Bronchial epithelial cell (primary cell): Measurements from ENCODE around the gene CBFB. TPM values are rescaled to one million over a fixed set of nuclear protein-coding genes. Genes with fewer than 3 reads are reported as not detected.

ENCODE experiments used
- DNase-seq: peaks from one replicate; pipeline ENCODE4 v3.0.0-alpha.2; 2010; ENCODE audit warnings: low read depth
- FAIRE-seq: peaks from 2 replicates; lab custom pipeline; 2011; peaks lifted over from hg19 to GRCh38; lab: Jason Lieb, UNC
- H3K27me3 ChIP-seq: 2 replicates; pipeline ENCODE4 v1.5.1; 2011; ENCODE audit warnings: low read length; ENCODE audit not compliant: control insufficient read depth, insufficient read depth
- H3K36me3 ChIP-seq: 2 replicates; pipeline ENCODE4 v1.5.1; 2011; ENCODE audit warnings: low read length; ENCODE audit not compliant: control insufficient read depth, insufficient read depth
- H3K4me3 ChIP-seq: 2 replicates; pipeline ENCODE4 v1.5.1; 2011; ENCODE audit warnings: mild to moderate bottlenecking, low read depth, low read length, control low read depth
- CTCF ChIP-seq: IDR thresholded peaks from 2 replicates; pipeline ENCODE4 v1.5.1; 2011; ENCODE audit warnings: mild to moderate bottlenecking, moderate library complexity, low read length, control low read depth, inconsistent platforms; ENCODE audit not compliant: insufficient read depth, severe bottlenecking
- total RNA-seq: library from RNA; depleted of rRNA; stranded (reverse); fragments of >200 nt; gene quantifications from 2 replicates; pipeline ENCODE4 v1.2.1, GENCODE V29; 2014

Gene CBFB
- total RNA-seq, 1 donor from 2014 or later = 101 TPM

GRCh38 chr16:67146523-67147357 lies 117.8 kb downstream of the CBFB start:
- Histone ChIP-seq H3K4me3 (no peak overlapping the region), H3K36me3 (peaks cover 18% of the 10 kb centered on the region), H3K27me3 (no peaks in the 10 kb centered on the region)
- TF ChIP-seq CTCF = no peak
- DNase-seq (no peak), FAIRE-seq (no peak)

GRCh38 chr16:67147437-67148140 lies 118.6 kb downstream of the CBFB start:
- no peak overlapping the region for H3K4me3 ChIP-seq
- no peak for TF ChIP-seq CTCF
- H3K27me3 ChIP-seq = no peaks in the 10 kb centered on the region
- peaks cover 16% of the 10 kb centered on the region for H3K36me3 ChIP-seq
- DNase-seq = peak; percentile 74
- peak; percentile 92 for FAIRE-seq

- Histone ChIP-seq H3K36me3 (peaks cover 13% of the 10 kb centered on the region), H3K4me3 (no peak overlapping the region), H3K27me3 (no peaks in the 10 kb centered on the region)
- no peak for DNase-seq
- FAIRE-seq = no peak
- no peak for TF ChIP-seq CTCF
These were observed 119.3 kb downstream of the CBFB start for GRCh38 chr16:67148221-67148620.

- H3K27me3 ChIP-seq = no peaks in the 10 kb centered on the region
- H3K4me3 ChIP-seq = no peak overlapping the region
- no peak for FAIRE-seq
- no peak for DNase-seq
- peaks cover 12% of the 10 kb centered on the region for H3K36me3 ChIP-seq
- TF ChIP-seq CTCF = no peak
These were observed 119.8 kb downstream of the CBFB start for GRCh38 chr16:67148656-67149275.

GRCh38 chr16:67149276-67150046 lies 120.5 kb downstream of the CBFB start:
- TF ChIP-seq CTCF = no peak
- peak overlapping the region; percentile 58 for H3K4me3 ChIP-seq
- DNase-seq (no peak), FAIRE-seq (no peak)
- peaks cover 12% of the 10 kb centered on the region for H3K36me3 ChIP-seq
- no peaks in the 10 kb centered on the region for H3K27me3 ChIP-seq
